HG03432 (cell line): ENCODE measurements around the gene FLT3.
"Not testable (repeated sequence)": the region's sequence is repeated elsewhere in the genome, so short reads cannot be mapped to it uniquely, and the experiment has no call there.

Source experiments
- ATAC-seq: cut with Tn5 transposase; IDR thresholded peaks from one replicate; pipeline ENCODE4 v1.9.1; 2021; ENCODE audit warnings: mild to moderate bottlenecking, moderate library complexity; ENCODE audit not compliant: unreplicated experiment

FLT3 gene

DNA sequence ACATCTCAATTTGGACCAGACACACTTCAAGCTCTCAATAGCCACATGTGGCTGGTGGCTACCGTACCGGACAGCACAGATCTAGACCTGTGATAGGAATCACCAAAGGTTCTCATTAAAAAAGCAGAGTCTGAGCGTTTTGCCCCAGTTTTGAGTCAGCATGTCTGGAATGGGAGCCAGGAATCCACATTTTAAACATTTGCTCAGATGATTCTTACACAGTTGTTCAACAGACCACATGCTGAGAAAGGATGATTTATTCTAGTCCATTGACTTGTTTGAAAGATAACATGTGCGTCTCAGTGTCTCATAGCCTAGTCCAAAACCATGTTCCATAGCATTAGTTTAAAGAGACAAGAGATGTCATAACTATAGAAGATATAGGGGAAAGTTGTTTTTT is 53.4 kb downstream of the FLT3 start:
- no peak for ATAC-seq

GRCh38 chr13:28045861-28046260 is 54.5 kb downstream of the FLT3 start:
- no peak for ATAC-seq

DNA sequence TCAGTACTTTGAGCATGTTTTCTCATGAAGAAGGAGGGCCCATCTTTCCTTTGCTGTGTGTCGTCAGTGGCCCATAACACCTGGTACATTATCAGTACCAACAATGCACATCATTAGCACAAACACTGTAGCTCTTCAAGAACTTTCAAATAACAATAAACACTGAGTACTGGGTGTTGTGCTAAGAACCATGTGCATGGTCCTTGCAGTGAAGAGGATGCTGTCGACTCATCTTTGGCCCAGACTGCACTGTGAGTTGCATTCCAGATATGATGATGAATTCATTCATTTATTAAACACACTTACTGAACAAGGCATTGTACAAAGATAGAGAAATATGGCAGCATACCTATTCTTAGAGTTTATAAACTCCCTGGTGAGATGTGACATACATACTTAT is 55.8 kb downstream of the FLT3 start:
- ATAC-seq = no peak

GRCh38 chr13:28043224-28043623 is 57.2 kb downstream of the FLT3 start:
- ATAC-seq = no peak

GRCh38 chr13:28041501-28041900 is 58.9 kb downstream of the FLT3 start:
- no peak for ATAC-seq

GRCh38 chr13:28041031-28041461 is 59.3 kb downstream of the FLT3 start:
- no peak for ATAC-seq

DNA sequence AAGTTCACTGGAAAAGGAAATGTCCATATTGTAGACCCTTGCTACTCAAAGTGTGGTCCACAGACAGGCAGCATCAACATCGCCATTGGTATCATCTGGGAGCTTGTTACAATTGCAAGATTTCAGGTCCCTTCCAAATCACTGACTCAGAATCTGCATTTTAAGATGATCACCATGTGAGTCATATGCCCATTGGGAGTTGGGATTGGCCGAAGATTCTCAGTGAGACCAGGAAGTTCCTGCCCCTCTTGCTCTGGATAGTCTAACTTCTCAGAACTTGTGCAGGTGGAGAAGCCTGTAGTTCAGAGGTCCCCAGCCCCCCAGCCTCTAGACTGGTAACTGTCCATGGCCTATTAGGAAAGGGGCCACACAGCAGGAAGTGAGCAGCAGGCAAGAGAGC is 63.0 kb downstream of the FLT3 start:
- ATAC-seq = no peak

- ATAC-seq = no peak
Measured at GRCh38 chr13:28035146-28035782, 65.1 kb downstream of the FLT3 start.

DNA sequence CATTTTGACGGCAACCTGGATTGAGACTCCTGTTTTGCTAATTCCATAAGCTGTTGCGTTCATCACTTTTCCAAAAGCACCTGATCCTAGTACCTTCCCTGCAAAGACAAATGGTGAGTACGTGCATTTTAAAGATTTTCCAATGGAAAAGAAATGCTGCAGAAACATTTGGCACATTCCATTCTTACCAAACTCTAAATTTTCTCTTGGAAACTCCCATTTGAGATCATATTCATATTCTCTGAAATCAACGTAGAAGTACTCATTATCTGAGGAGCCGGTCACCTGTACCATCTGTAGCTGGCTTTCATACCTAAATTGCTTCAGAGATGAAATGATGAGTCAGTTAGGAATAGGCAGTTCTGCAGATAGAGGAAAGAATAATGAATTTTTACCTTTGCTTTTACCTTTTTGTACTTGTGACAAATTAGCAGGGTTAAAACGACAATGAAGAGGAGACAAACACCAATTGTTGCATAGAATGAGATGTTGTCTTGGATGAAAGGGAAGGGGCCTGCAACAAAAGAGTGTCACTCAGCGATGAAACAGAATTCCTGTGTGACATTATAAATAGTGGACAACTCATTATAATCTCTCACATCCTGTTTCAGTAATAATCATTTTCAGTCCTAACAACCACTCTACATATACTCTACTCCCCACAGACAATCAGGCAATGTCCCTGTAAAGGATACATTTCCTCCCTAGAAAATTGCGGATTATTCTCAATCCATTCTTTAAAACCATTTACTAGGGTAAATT is 66.3 kb downstream of the FLT3 start:
- no peak for ATAC-seq

GRCh38 chr13:28032438-28032837 is 67.9 kb downstream of the FLT3 start:
- not testable (repeated sequence) for ATAC-seq

- peak; percentile 38 for ATAC-seq
Measured at GRCh38 chr13:28031896-28032288, 68.5 kb downstream of the FLT3 start.

DNA sequence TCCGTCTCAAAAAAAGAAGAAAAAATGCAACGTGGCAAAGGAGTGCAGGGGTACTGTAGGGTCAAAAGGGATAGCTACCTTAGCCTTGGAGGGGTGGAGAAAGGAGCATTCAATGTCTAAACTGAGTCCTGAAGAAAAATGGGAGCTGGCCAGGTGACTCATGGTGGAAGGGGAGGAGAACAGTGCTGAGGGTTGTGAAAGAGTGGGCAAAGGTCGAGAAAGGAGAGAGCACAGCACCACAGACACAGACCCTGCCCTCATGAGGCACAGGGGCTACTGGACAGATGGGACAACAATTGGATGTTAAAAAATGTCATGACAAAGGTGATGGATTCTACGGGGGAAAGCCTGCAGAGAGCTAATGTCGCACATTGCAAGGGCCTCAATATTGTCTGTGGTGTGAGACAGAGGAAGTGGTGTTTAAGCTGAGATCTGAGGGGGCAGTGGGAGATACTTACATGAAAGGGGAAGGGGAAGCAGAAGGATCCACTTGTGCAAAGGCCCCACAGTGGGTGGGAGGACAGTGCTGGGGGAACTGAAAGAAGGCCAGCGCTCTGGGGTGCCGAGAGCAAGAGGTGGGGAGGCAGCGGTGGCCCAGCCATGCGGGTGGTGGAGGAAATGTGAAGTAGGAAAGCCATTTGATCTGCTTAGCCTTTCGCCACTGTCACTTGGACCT is 69.0 kb downstream of the FLT3 start:
- ATAC-seq = peak; percentile 47

GRCh38 chr13:28027607-28028364 is 72.6 kb downstream of the FLT3 start:
- ATAC-seq = no peak

DNA sequence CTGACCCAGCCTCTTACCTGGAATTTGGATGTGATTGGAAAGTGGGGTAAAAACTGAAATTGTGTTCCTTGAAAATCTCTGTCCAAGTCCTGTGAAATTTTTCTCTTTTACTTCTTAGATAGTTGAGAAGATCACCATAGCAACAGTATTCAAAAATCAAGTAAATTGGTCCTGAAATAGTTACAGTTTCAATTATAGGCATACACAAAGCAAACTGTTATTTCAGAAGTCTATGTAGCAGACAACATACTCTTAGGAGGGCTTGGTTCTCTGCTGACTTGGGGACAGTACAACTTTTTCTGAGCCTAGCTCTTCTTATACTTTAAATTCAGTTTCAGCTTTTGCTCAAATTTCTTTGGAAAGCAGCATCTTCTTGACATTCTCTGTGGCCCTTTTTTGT is 73.3 kb downstream of the FLT3 start:
- no peak for ATAC-seq

DNA sequence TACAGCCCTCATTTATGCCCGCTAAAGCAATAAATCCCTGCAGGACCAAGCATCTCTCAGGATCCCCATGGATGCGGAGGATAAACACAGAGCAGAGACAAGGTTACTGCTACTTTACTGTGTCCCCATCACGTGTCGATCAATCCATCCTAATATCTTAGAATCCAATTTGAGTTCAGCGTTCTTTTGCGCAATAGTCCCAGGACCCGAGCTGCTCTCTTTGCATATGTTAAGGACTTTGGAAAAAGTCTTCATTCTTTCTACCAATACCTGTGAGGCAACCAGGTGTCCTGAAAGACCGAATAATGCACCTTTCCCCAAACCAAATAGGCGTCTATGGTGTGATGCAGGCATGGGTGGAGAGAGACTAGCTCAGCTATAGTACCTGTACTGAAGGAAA is 73.9 kb downstream of the FLT3 start:
- ATAC-seq = no peak

GRCh38 chr13:28022848-28023518 is 77.4 kb downstream of the FLT3 start:
- ATAC-seq = no peak

DNA sequence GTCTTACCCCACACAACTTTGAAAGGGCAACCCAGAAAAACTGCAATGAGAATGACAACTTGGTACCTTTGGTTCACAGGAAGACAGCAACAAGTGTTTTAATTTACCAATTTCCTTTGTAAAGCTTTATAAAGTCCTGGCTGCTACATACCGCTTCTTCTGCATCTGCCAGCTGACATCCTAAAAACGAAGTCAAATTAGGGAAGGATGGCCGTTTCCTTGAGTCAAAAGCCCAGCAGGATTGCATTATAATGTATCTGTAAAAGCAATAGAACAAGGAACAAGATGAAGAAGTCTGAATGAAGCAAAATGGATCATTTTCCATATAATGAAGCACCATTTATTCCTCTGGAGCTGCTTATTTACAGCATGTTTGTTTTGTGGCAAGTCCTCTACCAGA is 86.1 kb downstream of the FLT3 start:
- no peak for ATAC-seq

DNA sequence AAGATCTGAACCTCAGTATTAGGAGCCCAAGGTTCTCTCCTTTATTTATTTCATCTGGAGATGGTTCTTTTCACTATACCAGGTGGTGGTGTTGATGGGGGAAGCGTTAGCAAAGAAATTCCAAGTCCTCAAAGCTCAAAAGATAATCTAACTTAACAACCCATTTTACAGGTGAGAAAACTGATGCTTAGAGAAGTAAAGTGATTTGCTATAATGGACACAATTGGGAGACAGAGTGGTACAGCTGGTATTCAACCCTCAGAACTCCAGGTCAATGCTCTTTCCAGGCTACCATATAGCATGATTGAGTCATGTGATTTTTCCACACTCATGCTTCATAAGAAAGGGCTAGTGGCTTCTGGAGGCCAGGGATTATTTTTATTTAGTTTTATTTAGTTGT is 86.9 kb downstream of the FLT3 start:
- no peak for ATAC-seq

GRCh38 chr13:28012896-28013295 is 87.5 kb downstream of the FLT3 start:
- ATAC-seq = peak; percentile 93

DNA sequence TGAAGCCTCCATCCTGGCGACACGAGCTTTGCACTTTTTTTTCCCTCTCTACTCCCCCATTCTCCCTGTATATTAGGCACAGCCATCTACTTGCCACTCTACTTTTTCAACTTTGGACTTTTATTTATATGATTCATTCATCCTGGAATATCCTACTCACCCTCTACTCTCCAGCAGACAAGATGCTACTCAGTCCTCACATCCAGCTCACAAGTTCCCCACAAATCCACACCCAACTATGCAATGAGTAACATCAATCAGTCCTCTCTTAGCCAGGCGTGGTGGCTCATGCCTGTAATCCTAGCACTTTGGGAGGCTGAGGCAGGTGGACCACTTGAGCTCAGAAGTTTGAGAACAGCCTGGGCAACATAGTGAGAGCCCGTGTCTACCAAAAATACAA is 88.0 kb downstream of the FLT3 start:
- no peak for ATAC-seq

GRCh38 chr13:28010046-28010445 is 90.3 kb downstream of the FLT3 start:
- ATAC-seq = no peak
